GM23248 (cell line): ENCODE results near the gene LAMTOR1.

ENCODE experiments used
- EZH2 ChIP-seq: fragments of 200-600 bp; sonication (generic); IDR thresholded peaks from 2 replicates; pipeline ENCODE4 v1.6.1; 2018; ENCODE audit warnings: antibody characterized with exemption, mild to moderate bottlenecking; ENCODE audit not compliant: insufficient read depth, poor library complexity, severe bottlenecking
- EZH2phosphoT487 ChIP-seq: fragments of 200-600 bp; sonication (generic); IDR thresholded peaks from 2 replicates; pipeline ENCODE4 v1.6.1; 2018; ENCODE audit warnings: antibody characterized with exemption, moderate library complexity, mild to moderate bottlenecking, low read depth; ENCODE audit not compliant: insufficient read depth

GRCh38 chr11:72079819-72080325, 23.2 kb downstream of the LAMTOR1 start:
- TF ChIP-seq EZH2 (no peak), EZH2phosphoT487 (no peak)
